K562 treated with DMSO at 1 percent for 24 hours (cell line): ENCODE data around the gene CST8. TPM values are rescaled to one million over a fixed set of nuclear protein-coding genes. Genes with fewer than 3 reads are reported as not detected.

Source experiments
- total RNA-seq: library from RNA; unstranded; fragments of 300-600 nt; gene quantifications from 2 replicates; pipeline ENCODE4 v1.2.3, GENCODE V29; 2022; ENCODE audit warnings: low read depth; ENCODE audit not compliant: insufficient read depth

CST8 gene, protein sequence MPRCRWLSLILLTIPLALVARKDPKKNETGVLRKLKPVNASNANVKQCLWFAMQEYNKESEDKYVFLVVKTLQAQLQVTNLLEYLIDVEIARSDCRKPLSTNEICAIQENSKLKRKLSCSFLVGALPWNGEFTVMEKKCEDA
- not detected in 2 replicates for total RNA-seq

DNA sequence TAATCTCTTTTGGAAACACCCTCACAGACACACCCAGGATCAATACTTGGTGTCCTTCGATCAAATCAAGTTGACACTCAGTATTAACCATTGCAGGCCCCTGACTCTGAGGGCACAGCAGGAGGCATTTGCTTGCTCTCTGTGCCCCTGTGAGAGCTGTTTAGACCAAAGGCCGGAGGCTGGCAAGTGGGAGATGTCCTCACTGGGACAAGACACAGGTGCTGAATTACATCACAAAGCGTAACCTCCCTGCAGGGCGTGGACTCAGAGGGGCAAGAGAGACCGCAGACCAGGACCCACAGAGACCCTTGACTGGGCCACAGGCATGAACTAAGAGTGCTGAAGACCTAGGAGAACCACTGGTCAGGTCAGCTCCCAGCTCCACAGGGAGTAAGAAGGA, at the start of gene CST8:
Gene CST8, plus strand, starts transcription at position 301 of the 400 bp plus-strand sequence. CDS start 551 bp downstream, outside the sequence.

DNA sequence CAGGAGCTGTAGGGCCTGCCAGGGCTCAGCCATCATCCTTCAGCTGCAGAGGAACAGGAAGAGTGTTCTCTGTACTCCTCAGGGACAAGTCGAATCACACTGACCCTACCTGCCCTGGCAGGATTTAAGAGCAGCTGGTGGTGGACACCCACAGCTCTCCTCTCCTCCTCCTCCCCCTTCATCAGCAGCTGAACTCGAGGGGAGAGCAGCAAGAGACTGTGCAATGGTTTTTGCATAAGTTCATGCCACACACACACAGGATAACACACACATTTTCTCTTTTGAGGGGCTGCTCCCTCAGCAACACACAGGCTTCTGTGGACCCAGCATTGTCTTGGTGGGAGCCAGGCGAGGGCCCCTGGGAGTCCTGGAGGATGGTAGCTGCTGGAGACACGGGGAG, 38.1 kb upstream of the CST8 start, which contains the start of gene CST11:
Gene CST11, minus strand, starts transcription at position 101 of the 400 bp plus-strand sequence. Its CDS starts 65 bp downstream, at position 36.

Other genes with a start within 250 kb of the CST8 start
- 26.5 and 29.1 TPM in 2 replicates for gene NXT1, start 140.3 kb upstream of the CST8 start, total RNA-seq
- 9.8 and 17.2 TPM in 2 replicates for gene GZF1, start 128.9 kb upstream of the CST8 start, total RNA-seq
- gene NAPB, start 69.6 kb upstream of the CST8 start, total RNA-seq, result 2.2 and 2.3 TPM in 2 replicates
- gene CSTL1, start 51.4 kb upstream of the CST8 start, total RNA-seq, result not detected in 2 replicates
- gene CST11, start 38.2 kb upstream of the CST8 start, total RNA-seq, result not detected in 2 replicates
- gene CST9L, start 77.4 kb downstream of the CST8 start, total RNA-seq, result not detected in 2 replicates
- gene CST9, start 114.8 kb downstream of the CST8 start, total RNA-seq, result not detected in 2 replicates
- 502 and 531 TPM in 2 replicates for gene CST3, start 146.8 kb downstream of the CST8 start, total RNA-seq
- not detected in 2 replicates for gene CST4, start 197.9 kb downstream of the CST8 start, total RNA-seq